Neural cell (in vitro differentiated cells): ENCODE data around the gene AGPAT3.

Source experiments
- CTCF ChIP-seq: fragments of 450-650 bp; IDR thresholded peaks from 2 replicates; pipeline ENCODE4 v1.5.1; 2014; ENCODE audit warnings: antibody characterized with exemption, mild to moderate bottlenecking, moderate library complexity; ENCODE audit not compliant: poor library complexity, severe bottlenecking
- EP300 ChIP-seq: fragments of 450-650 bp; conservative IDR thresholded peaks from 2 replicates; pipeline ENCODE4 v1.6.1; 2014; ENCODE audit warnings: antibody characterized with exemption, mild to moderate bottlenecking, moderate library complexity; ENCODE audit not compliant: poor library complexity, severe bottlenecking
- MXI1 ChIP-seq: fragments of 450-650 bp; conservative IDR thresholded peaks from 2 replicates; pipeline ENCODE4 v1.6.1; 2014; ENCODE audit warnings: antibody characterized with exemption, mild to moderate bottlenecking; ENCODE audit not compliant: poor library complexity, severe bottlenecking
- POLR2AphosphoS5 ChIP-seq: IDR thresholded peaks from 2 replicates; pipeline ENCODE4 v1.6.1; 2012
- TF ChIP-seq, protein P1 (sequence below): IDR thresholded peaks from 2 replicates; pipeline ENCODE4 v1.6.1; 2012; ENCODE audit warnings: borderline replicate concordance

- TF ChIP-seq POLR2AphosphoS5 (no peak), CTCF (no peak), EP300 (no peak), MXI1 (no peak)
- TF ChIP-seq, protein P1, sequence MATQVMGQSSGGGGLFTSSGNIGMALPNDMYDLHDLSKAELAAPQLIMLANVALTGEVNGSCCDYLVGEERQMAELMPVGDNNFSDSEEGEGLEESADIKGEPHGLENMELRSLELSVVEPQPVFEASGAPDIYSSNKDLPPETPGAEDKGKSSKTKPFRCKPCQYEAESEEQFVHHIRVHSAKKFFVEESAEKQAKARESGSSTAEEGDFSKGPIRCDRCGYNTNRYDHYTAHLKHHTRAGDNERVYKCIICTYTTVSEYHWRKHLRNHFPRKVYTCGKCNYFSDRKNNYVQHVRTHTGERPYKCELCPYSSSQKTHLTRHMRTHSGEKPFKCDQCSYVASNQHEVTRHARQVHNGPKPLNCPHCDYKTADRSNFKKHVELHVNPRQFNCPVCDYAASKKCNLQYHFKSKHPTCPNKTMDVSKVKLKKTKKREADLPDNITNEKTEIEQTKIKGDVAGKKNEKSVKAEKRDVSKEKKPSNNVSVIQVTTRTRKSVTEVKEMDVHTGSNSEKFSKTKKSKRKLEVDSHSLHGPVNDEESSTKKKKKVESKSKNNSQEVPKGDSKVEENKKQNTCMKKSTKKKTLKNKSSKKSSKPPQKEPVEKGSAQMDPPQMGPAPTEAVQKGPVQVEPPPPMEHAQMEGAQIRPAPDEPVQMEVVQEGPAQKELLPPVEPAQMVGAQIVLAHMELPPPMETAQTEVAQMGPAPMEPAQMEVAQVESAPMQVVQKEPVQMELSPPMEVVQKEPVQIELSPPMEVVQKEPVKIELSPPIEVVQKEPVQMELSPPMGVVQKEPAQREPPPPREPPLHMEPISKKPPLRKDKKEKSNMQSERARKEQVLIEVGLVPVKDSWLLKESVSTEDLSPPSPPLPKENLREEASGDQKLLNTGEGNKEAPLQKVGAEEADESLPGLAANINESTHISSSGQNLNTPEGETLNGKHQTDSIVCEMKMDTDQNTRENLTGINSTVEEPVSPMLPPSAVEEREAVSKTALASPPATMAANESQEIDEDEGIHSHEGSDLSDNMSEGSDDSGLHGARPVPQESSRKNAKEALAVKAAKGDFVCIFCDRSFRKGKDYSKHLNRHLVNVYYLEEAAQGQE, result no peak
Measured at GRCh38 chr21:43968410-43969114, 103.5 kb downstream of the AGPAT3 start.
